ENCODE data around the gene NUDCD3. TPM values are rescaled to one million over a fixed set of nuclear protein-coding genes. Genes with fewer than 3 reads are reported as not detected.

Gene NUDCD3
- total and polyA plus RNA-seq, 2 experiments from 2014 or later, result 54.7 to 60.8 TPM

GRCh38 chr7:44447874-44448425, 42.5 kb downstream of the NUDCD3 start:
- H3K4me1 ChIP-seq (ENCODE audit: insufficient read depth), result no peaks in the 10 kb centered on the region
- no peak overlapping the region for H3K27ac ChIP-seq
- DNase-seq (ENCODE audit: low spot score), result no peak
- TF ChIP-seq CTCF (IDR thresholded peaks at IDR 0.05; ENCODE audit: poor library complexity) (no peak), EZH2 (IDR thresholded peaks at IDR 0.05; ENCODE audit: borderline replicate concordance) (no peak), EZH2phosphoT487 (IDR thresholded peaks at IDR 0.05; ENCODE audit: low read depth, severe bottlenecking, unreplicated experiment) (no peak)
- no peaks in the 10 kb centered on the region for H3K27me3 ChIP-seq
- peaks cover 76% of the 10 kb centered on the region for H3K79me2 ChIP-seq
- H2AFZ ChIP-seq, result no peak overlapping the region
- WGBS (ENCODE audit: low lambda C conversion rate, missing lambda C conversion rate), result 96% methylated on average over 5 of the region's 5 CpGs
- H3K9me2 ChIP-seq (replicated peaks; ENCODE audit: insufficient read depth), result no peaks in the 10 kb centered on the region
- no peak overlapping the region for H3K4me3 ChIP-seq
- no peaks in the 10 kb centered on the region for H3K9me3 ChIP-seq (ENCODE audit: low read depth)
- H3K36me3 ChIP-seq (replicated peaks; ENCODE audit: insufficient read depth, low read depth), result no peaks in the 10 kb centered on the region
- peaks cover 13% of the 10 kb centered on the region for H4K20me1 ChIP-seq (ENCODE audit: insufficient read depth, poor library complexity, severe bottlenecking)
- H3K4me2 ChIP-seq, result no peak overlapping the region

GRCh38 chr7:44445986-44446671, 44.3 kb downstream of the NUDCD3 start:
- H3K79me2 ChIP-seq, result peaks cover 78% of the 10 kb centered on the region
- no peak overlapping the region for H3K4me2 ChIP-seq
- H3K36me3 ChIP-seq (replicated peaks; ENCODE audit: insufficient read depth, low read depth), result no peaks in the 10 kb centered on the region
- no peak overlapping the region for H3K4me3 ChIP-seq
- TF ChIP-seq EZH2 (IDR thresholded peaks at IDR 0.05; ENCODE audit: borderline replicate concordance), result no peak
- TF ChIP-seq CTCF (IDR thresholded peaks at IDR 0.05; ENCODE audit: poor library complexity), result no peak
- 92% methylated on average over 2 of the region's 2 CpGs for WGBS (ENCODE audit: low lambda C conversion rate, missing lambda C conversion rate)
- H3K9me2 ChIP-seq (replicated peaks; ENCODE audit: insufficient read depth), result no peaks in the 10 kb centered on the region
- H2AFZ ChIP-seq, result no peak overlapping the region
- H3K27me3 ChIP-seq, result no peaks in the 10 kb centered on the region
- H3K9me3 ChIP-seq (ENCODE audit: low read depth), result no peaks in the 10 kb centered on the region
- no peak for DNase-seq (ENCODE audit: low spot score)
- no peaks in the 10 kb centered on the region for H3K4me1 ChIP-seq (ENCODE audit: insufficient read depth)
- H4K20me1 ChIP-seq (ENCODE audit: insufficient read depth, poor library complexity, severe bottlenecking), result peaks cover 17% of the 10 kb centered on the region
- H3K27ac ChIP-seq, result no peak overlapping the region

GRCh38 chr7:44441079-44441478, 49.4 kb downstream of the NUDCD3 start:
- no peaks in the 10 kb centered on the region for H3K36me3 ChIP-seq (replicated peaks; ENCODE audit: insufficient read depth, low read depth)
- H4K20me1 ChIP-seq (ENCODE audit: insufficient read depth, poor library complexity, severe bottlenecking), result peaks cover 4% of the 10 kb centered on the region
- no peaks in the 10 kb centered on the region for H3K9me3 ChIP-seq (ENCODE audit: low read depth)
- H3K4me3 ChIP-seq, result no peak overlapping the region
- 99% methylated on average over 3 of the region's 3 CpGs for WGBS (ENCODE audit: low lambda C conversion rate, missing lambda C conversion rate)
- no peaks in the 10 kb centered on the region for H3K27me3 ChIP-seq
- TF ChIP-seq EZH2 (IDR thresholded peaks at IDR 0.05; ENCODE audit: borderline replicate concordance), result no peak
- no peak for TF ChIP-seq CTCF (IDR thresholded peaks at IDR 0.05; ENCODE audit: poor library complexity)
- no peak for TF ChIP-seq EZH2phosphoT487 (IDR thresholded peaks at IDR 0.05; ENCODE audit: low read depth, severe bottlenecking, unreplicated experiment)
- no peaks in the 10 kb centered on the region for H3K4me1 ChIP-seq (ENCODE audit: insufficient read depth)
- no peak overlapping the region for H3K27ac ChIP-seq
- no peak overlapping the region for H2AFZ ChIP-seq
- DNase-seq (ENCODE audit: low spot score), result no peak
- H3K4me2 ChIP-seq, result no peak overlapping the region
- H3K9me2 ChIP-seq (replicated peaks; ENCODE audit: insufficient read depth), result no peaks in the 10 kb centered on the region
- H3K79me2 ChIP-seq, result peaks cover 76% of the 10 kb centered on the region
